GM20000 (cell line): Measurements from ENCODE around the gene ALDH1L1.

ENCODE experiments used
- DNase-seq: peaks from one replicate; pipeline ENCODE4 v3.0.0; 2012; ENCODE audit warnings: low spot score
- TF ChIP-seq, protein P1 (sequence below): IDR thresholded peaks from 2 replicates; pipeline ENCODE4 v1.5.1; 2012; ENCODE audit warnings: mild to moderate bottlenecking, control low read depth; ENCODE audit errors: extremely low read depth, missing control alignments

The ALDH1L1 gene

DNA sequence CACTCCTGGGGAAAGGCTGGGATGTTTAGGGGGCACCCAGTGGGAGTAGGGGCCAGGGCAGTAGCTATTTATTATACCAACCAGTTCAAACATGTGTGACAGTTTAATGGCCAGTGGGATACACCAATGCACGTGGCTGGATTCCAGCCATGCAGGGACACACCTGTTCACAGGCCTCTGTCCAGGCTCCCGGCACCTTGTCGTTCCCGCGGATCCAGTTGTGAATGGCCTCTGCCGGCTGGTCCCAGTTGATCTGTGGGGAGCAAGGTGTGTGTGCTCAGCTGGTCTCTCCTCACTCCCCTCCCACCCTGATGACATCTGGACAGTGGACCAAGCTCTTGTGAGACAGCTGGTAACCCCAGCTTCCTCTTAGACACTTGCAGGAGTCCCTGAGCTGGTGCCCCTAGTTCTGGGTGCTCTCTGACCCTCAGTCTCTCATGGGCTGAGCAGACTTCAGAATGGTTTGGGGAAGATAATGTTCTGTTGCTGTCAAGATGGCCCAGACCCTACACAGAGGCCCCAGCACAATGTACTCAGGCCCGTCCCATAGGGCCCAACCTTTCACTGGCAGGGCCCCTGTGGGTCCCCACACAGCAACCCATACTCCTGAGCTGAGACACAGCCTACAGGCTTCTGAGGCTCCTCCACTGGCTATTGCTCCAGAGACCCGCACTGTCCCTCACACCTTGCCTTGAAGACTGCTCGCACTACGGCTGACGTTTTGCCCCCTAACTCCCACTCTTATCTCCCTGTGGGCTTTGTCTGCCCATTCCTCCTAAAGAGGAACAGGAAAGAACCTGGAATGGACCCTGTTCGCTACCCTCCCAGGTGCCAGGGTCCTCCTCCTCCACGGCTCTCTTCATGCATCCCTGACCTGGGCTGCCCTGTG lies 25.8 kb downstream of the ALDH1L1 start:
- TF ChIP-seq, protein P1, sequence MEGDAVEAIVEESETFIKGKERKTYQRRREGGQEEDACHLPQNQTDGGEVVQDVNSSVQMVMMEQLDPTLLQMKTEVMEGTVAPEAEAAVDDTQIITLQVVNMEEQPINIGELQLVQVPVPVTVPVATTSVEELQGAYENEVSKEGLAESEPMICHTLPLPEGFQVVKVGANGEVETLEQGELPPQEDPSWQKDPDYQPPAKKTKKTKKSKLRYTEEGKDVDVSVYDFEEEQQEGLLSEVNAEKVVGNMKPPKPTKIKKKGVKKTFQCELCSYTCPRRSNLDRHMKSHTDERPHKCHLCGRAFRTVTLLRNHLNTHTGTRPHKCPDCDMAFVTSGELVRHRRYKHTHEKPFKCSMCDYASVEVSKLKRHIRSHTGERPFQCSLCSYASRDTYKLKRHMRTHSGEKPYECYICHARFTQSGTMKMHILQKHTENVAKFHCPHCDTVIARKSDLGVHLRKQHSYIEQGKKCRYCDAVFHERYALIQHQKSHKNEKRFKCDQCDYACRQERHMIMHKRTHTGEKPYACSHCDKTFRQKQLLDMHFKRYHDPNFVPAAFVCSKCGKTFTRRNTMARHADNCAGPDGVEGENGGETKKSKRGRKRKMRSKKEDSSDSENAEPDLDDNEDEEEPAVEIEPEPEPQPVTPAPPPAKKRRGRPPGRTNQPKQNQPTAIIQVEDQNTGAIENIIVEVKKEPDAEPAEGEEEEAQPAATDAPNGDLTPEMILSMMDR: no peak
- no peak for DNase-seq

GRCh38 chr3:126153695-126154360 lies 26.6 kb downstream of the ALDH1L1 start:
- TF ChIP-seq, protein P1: no peak
- DNase-seq: no peak

DNA sequence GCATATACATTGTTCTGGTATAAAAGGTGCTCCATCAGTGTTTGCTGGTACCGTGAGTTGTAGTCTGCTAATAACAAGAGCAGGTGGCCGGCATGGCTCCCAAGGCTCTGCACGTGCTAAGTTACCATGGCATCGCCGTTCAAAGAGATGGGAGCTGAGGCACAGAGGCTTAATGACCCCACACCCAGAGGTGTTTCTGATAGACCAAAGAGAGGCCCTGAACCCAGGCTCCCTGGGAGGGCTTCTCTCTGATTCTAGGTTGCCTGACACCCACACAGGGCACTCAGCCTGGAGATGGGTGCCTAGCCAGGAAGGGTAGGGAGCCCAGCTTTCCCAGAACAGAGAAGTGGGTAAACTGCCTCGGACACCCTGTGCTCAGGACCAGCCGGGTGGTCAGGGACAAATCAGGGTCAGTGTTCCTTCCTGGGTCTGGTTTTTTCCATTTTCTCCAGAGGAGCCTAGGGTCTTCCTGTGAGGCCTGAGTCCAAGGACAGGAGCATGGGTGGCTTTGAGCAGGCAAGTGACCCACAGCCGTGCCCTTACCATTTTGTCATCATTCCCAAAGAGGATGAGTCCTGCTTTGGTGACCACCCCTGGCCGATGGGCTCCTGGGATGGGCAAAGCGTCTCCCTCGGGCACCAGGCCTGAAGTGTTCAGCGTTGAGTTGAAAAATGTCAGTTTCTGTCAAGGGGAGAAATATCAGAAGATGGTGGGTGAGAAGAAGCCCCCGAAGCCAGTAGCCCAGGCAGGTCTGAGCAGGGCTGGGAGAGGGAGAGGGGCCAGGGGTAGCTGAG lies 27.3 kb downstream of the ALDH1L1 start:
- no peak for DNase-seq
- TF ChIP-seq, protein P1: no peak

DNA sequence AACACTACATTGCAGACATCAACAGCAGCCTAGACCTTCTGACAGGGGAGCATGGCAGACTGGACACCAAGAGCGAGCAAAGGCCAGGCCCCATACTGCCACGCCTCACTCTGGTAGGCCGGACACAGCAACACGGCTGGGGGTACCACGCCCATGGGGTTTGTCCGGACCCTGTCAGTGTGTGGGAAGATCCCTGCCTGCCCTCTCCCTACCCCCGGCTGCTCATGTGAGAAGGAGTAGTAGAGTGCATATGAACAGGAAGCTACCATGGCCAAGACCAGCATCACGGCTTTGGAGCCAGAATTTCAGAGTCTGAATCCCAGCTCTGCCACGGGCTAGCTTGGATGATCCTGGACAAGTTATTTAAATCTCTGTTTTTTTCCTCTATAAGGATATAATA lies 27.9 kb downstream of the ALDH1L1 start:
- DNase-seq: no peak
- TF ChIP-seq, protein P1: no peak

DNA sequence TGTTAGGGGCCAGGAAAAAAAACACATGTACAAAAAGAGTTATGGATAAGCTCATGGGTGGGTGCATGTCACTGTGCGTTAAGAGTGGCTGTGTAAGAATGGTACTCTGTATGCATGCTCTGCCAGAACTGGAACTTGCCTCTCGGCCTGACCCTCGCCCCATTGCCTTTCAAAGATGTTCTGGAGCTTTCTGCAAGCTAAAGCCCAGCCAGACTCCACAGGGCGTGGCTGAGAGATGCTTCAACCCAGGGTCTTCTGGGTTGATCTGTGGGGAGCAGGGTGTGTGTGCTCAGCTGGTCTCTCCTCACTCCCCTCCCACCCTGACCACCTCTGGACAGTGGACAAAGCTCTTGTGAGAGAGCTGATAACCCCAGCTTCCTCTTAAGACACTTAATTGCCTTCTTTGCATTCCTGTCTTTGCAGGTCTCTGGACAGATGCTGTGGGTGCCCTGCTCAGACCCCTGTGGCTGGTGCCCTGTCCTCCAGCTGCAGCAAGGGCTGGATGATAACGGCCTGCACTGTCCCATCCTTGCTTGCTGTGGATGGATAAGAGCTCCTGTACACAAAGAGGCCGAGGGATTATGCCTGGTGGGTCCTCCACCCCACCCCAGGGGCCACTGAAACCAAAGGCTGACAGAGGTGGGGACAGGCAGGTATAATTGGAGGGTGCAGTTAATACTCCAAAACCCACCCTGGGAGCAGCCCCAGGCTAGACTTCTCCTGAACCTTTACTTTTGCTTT lies 28.7 kb downstream of the ALDH1L1 start:
- TF ChIP-seq, protein P1: no peak
- no peak for DNase-seq

DNA sequence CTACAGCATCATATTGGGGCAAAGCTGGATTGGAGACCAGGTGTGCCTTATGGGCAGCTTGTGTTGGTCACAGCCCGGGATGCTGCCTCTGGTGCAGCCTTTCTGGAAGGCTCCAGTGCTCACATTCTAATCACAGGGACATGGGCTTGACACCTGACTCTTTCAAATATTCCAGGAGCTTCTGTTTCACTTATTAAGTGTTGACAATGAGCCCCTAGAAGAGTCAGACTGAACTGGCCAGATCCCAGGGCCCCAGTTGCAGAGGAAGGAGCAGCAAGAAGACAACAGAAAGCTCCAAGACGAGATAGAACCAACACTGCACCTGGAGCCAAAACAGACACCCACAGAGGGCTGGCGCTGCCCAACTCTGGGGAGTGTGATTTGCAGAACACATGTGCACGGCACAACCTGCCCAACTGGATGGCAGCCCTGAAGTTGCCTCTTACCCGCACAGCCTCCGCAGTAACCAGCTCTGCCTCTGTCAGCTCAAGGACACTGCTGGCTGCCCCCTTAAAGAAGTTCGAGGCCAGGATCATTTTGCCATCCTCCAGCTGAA lies 30.3 kb downstream of the ALDH1L1 start:
- no peak for DNase-seq

More for the DNA sequence above, 30.3 kb downstream of the ALDH1L1 start:
- TF ChIP-seq, protein P1: no peak
